Stimulated activated CD8-positive, alpha-beta memory T cell treated with anti-CD3 and anti-CD28 coated beads, Interleukin-7, amount 100 ng/mL, for 4 hours (primary cell): ENCODE data around the gene PRCD.

Experiments
- DNase-seq, 2 donors: peaks; one replicate each; pipeline ENCODE4 v3.0.0-alpha.2; 2020; ENCODE audit warnings: low read depth in 2 of 2

PRCD gene

GRCh38 chr17:76570877-76571471 is 31.1 kb downstream of the PRCD start:
- DNase-seq = no peak

- DNase-seq = no peak
These were observed 32.5 kb downstream of the PRCD start for GRCh38 chr17:76572201-76572910.

- no peak for DNase-seq
These were observed 33.3 kb downstream of the PRCD start for GRCh38 chr17:76573096-76573495.

GRCh38 chr17:76574166-76574565 is 34.3 kb downstream of the PRCD start:
- DNase-seq = no peak

- DNase-seq = no peak
These were observed 35.7 kb downstream of the PRCD start for GRCh38 chr17:76575570-76575969.

- no peak for DNase-seq
These were observed 36.3 kb downstream of the PRCD start for GRCh38 chr17:76576189-76576588.

GRCh38 chr17:76577876-76578275 is 38.0 kb downstream of the PRCD start:
- DNase-seq = no peak

- DNase-seq = no peak
These were observed 38.5 kb downstream of the PRCD start for GRCh38 chr17:76578376-76578775.

- DNase-seq = no peak
These were observed 39.4 kb downstream of the PRCD start for GRCh38 chr17:76579281-76579680.

- no peak for DNase-seq
These were observed 41.7 kb downstream of the PRCD start for GRCh38 chr17:76581515-76581914.

GRCh38 chr17:76582660-76583059 is 42.8 kb downstream of the PRCD start:
- no peak for DNase-seq

- DNase-seq = no peak
These were observed 44.7 kb downstream of the PRCD start for GRCh38 chr17:76584427-76585032.

- no peak for DNase-seq
These were observed 45.3 kb downstream of the PRCD start for GRCh38 chr17:76585033-76585648.

GRCh38 chr17:76585649-76586593 is 46.1 kb downstream of the PRCD start, which contains the start of gene ST6GALNAC2:
Gene ST6GALNAC2, minus strand, starts transcription at chr17:76585860. Its CDS starts 52 bp downstream, at chr17:76585808.
- DNase-seq = peak in 1 of 2 donors; percentile 44

GRCh38 chr17:76586741-76587487 is 47.1 kb downstream of the PRCD start:
- no peak for DNase-seq

- no peak for DNase-seq
These were observed 48.3 kb downstream of the PRCD start for GRCh38 chr17:76588182-76588581.

GRCh38 chr17:76593384-76593826 is 53.6 kb downstream of the PRCD start:
- no peak for DNase-seq

- DNase-seq = no peak
These were observed 54.1 kb downstream of the PRCD start for GRCh38 chr17:76593959-76594358.

GRCh38 chr17:76594690-76595089 is 54.8 kb downstream of the PRCD start:
- no peak for DNase-seq
